NCI-H2029 (cell line): ENCODE data around the gene RPP40.
A peak's percentile ranks its signal among the peaks of the same experiment; 100 is the strongest.
"Not testable (repeated sequence)": the region's sequence is repeated elsewhere in the genome, so short reads cannot be mapped to it uniquely, and the experiment has no call there.

ENCODE experiments used
- DNase-seq: peaks from one replicate; lab custom pipeline; 2025; lab: John Stamatoyannopoulos, UW

RPP40 gene

GRCh38 chr6:5014072-5014561, 10.3 kb upstream of the RPP40 start:
- DNase-seq: no peak

DNA sequence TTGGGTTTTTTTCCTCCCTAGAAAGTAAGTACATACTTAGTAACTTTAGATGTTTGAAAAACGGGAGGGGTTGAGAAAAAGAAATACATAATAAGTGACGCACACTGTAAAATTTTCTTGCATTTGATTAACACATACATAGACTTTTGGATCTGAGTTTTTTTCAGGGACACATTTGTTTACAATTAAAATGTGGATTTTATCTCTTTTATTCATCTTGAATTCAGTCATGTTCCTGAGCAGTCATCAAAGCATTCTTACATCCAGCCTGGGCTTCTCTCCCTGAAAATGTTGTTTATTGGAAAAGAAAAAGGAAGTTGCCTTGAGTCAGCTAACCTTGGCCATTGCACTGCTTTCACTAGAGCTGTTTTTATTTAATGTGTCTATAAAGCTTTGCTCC, 8.7 kb upstream of the RPP40 start:
- no peak for DNase-seq

GRCh38 chr6:5011346-5011745, 7.5 kb upstream of the RPP40 start:
- DNase-seq: no peak

DNA sequence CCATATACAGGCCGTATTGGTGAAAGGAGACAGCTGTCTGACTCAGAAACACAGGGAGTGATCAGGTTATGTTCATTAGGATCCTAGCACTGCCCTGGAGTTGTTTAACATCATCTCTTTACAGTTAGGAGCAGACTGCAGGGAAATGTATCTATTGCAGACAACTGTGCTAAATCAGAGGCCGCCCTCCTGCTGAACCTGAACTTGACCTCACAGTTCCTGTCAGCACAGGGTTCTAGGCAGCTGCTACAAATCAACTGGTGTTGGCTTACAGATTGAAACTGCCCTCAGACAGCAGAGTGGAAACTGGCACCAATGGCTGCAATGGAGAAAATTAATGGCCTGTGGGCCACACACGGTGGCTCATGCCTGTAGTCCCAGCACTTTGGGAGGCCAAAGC, 3.7 kb upstream of the RPP40 start:
- DNase-seq: no peak

GRCh38 chr6:5006222-5006621, 2.4 kb upstream of the RPP40 start:
- no peak for DNase-seq

GRCh38 chr6:5005038-5005433, 1.2 kb upstream of the RPP40 start:
- not testable (repeated sequence) for DNase-seq

- DNase-seq: no peak
These were observed 668 bp upstream of the RPP40 start for GRCh38 chr6:5004373-5005037.

- no peak for DNase-seq
These were observed 4.3 kb downstream of the RPP40 start for GRCh38 chr6:4999586-4999985.

DNA sequence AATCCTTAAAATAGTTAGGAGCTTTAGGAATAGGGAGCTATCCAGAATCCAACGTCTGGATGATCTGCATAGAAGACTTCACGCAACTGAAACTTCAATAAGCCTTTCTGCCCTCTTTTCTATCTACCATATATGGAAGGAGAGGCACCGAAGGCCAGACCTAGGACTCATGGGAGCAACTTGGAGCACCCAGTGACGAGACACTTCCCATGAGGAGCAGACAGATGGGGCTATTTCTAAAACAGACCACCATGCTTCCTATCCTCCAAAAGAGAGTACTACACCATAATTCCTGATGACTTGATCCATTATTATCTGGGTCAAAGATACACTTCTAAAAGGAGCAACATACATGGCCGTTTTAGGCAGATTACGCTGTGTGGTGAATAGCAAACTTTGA, 6.0 kb downstream of the RPP40 start:
- DNase-seq: no peak

DNA sequence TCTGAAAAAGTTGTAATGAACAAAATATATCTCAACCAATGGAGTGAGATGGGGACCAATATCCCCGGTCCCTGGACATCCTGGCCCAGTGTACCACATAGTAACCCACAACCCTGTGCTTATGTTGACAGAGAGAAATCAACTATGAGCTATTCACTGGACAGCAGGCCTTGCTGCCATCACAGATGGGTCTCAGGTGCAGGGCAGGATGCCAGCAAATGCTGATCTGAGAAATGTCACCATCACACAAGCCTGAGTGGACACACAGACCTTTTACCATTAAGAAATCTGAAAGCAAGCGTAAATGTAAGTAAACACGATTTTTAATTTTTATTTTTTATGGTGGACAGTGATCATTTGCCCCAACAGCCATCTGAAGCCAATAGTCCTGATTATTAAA, 9.1 kb downstream of the RPP40 start:
- DNase-seq: no peak

GRCh38 chr6:4987432-4987831, 16.4 kb downstream of the RPP40 start:
- DNase-seq: no peak

- DNase-seq: no peak
These were observed 16.8 kb downstream of the RPP40 start for GRCh38 chr6:4986999-4987398.

DNA sequence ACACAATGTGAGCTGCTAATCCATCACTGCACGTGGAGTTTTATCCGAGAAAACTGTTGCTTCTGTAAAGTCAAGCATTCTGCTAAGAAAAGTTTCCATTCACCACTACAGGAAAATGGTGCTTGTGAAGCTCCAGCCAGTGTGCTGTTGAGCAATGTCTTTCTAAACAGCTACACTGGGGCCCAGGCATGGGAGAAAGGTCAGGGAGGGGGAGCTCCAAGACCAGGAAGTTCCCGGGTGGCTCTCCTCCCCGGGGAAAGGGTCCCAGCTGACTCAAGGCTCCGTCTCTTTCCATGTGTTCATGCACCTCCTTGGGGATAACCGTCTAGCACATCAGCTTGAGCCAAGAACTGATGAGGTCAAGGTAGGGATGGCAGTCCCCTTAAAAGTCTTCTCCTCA, 20.5 kb downstream of the RPP40 start:
- no peak for DNase-seq

- no peak for DNase-seq
These were observed 22.1 kb downstream of the RPP40 start for GRCh38 chr6:4981761-4982160.

- DNase-seq: no peak
These were observed 24.4 kb downstream of the RPP40 start for GRCh38 chr6:4979426-4979825.

DNA sequence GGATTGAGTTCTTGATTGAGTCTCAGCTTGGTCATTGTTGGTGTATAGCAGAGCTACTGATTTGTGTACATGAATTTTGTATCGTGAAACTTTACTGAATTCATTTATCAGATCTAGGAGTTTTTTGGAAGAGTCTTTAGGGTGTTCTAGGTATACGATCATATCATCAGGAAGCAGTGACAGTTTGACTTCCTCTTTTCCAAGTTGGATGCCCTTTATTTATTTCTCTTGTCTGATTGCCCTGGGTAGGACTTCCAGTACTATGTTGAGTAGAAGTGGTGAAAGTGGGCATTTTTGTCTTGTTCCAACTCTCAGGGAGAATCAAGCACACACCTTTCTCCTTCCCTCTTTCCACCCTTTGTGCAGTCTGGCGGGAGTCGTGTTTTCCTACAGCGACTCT, 26.4 kb downstream of the RPP40 start:
- no peak for DNase-seq

GRCh38 chr6:4975506-4975905, 28.3 kb downstream of the RPP40 start:
- no peak for DNase-seq

GRCh38 chr6:4974962-4975361, 28.9 kb downstream of the RPP40 start:
- no peak for DNase-seq

GRCh38 chr6:4973982-4974745, 29.7 kb downstream of the RPP40 start:
- DNase-seq: peak; percentile 78

DNA sequence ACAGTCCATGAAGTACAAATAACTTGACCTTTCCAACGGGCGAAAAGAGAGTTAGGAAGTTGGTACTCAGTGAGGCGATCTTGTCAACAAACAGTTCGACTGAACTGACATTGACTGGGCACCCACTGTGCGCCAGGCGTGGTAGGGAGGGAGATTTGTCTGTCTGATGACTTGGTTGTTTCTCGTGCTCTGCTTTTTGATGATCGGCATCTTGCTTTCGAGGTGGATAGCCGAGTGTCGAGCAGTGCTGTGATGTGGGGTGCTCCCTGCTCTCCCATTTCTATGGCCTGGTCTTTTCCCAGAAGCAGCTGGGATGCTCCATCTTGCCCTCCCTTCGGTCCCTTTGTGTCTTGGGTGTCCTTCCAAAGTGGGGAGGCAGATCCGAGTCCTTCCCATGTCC, 30.4 kb downstream of the RPP40 start:
- DNase-seq: no peak

DNA sequence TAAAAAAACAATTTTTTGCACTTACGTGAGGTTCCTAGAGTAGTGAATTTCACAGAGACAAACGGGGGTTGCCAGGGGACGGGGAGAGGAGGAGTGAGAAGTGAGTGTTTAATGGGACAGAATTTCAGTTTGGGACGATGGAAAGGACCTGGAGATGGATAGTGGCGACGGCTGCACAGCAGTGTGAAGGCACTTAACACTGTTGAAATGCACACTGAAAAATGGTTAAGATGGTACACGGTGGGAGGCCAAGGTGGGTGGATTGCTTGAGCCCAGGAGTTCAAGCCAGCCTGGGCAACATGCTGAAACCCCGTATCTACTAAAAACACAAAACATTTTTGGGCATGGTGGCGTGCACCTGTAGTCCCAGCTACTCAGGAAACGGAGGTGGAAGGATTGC, 31.4 kb downstream of the RPP40 start:
- no peak for DNase-seq

GRCh38 chr6:4971851-4972250, 32.0 kb downstream of the RPP40 start:
- no peak for DNase-seq

DNA sequence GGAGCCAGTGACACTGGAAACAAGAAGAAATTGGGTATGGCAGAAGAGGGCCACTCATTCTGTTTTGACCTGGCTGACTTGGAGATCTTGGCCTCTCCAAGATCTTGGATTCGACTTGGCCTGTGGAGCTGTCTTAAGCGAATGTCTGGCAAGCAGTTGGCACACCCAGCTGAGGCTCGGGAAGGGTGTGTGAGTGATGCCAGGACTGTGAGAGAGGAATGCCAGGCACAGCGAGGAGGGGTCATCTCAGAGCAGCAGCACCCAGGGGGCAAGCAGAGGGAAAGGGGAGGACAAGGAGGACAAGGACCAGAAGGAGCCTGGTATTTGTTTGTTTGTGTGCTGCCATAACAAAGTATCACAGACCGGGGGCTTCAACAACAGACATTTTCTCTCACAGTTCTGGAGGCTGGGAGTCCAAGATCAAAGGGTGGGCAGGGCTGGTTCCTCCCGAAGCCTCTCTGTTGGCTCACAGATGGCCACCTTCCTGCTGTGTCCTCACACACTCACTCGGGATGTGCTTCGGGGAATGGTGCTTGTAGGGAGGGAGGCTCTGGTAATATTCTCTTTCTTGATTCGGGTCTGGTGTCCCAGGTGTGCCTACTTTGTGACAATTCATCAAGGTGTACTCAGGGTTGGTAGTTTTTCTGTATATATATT, 33.0 kb downstream of the RPP40 start:
- no peak for DNase-seq
